ENCODE data around the gene PAAF1. TPM values are rescaled to one million over a fixed set of nuclear protein-coding genes. Genes with fewer than 3 reads are reported as not detected.

The PAAF1 gene
- total and polyA plus RNA-seq, 2 of the 13 experiments (the other 11 are each of a cell fraction or from before 2014, with no cell fraction given) = 13.5 to 28.8 TPM

DNA sequence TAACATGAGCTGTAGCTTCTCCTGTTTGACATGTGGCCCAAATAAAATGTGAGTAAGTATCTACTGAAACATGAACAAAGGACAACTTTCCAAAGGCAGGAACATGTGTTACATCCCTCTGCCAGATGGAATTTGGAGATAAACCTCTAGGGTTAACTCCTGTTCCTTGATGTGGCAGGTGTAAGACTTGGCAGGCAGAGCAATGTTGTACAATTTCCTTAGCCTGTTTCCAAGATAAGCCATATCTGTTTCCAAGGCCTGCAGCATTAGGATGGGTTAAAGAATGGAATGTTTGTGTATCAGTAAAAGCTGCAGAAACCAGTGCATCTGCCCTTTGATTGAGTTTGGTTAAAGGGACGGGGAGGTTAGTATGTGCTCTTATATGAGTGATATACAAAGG, 65.2 kb downstream of the PAAF1 start (continued):
- TF ChIP-seq, protein P1, sequence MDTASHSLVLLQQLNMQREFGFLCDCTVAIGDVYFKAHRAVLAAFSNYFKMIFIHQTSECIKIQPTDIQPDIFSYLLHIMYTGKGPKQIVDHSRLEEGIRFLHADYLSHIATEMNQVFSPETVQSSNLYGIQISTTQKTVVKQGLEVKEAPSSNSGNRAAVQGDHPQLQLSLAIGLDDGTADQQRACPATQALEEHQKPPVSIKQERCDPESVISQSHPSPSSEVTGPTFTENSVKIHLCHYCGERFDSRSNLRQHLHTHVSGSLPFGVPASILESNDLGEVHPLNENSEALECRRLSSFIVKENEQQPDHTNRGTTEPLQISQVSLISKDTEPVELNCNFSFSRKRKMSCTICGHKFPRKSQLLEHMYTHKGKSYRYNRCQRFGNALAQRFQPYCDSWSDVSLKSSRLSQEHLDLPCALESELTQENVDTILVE (CRISPR knock-in tag; IDR thresholded peaks at IDR 0.05) = no peak
- no peak for TF ChIP-seq ARNT (IDR thresholded peaks at IDR 0.05)
- TF ChIP-seq TCF12 (IDR thresholded peaks at IDR 0.05) = no peak
- no peak for TF ChIP-seq TCF12 (CRISPR knock-in tag; IDR thresholded peaks at IDR 0.05)
- no peak for TF ChIP-seq RCOR2 (CRISPR knock-in tag; IDR thresholded peaks at IDR 0.05)
- no peak for TF ChIP-seq GTF2F1 (IDR thresholded peaks at IDR 0.05; ENCODE audit: low read length)
- no peak for TF ChIP-seq ZNF24 (IDR thresholded peaks at IDR 0.05)
- TF ChIP-seq, protein P2, sequence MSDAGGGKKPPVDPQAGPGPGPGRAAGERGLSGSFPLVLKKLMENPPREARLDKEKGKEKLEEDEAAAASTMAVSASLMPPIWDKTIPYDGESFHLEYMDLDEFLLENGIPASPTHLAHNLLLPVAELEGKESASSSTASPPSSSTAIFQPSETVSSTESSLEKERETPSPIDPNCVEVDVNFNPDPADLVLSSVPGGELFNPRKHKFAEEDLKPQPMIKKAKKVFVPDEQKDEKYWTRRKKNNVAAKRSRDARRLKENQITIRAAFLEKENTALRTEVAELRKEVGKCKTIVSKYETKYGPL (CRISPR knock-in tag; IDR thresholded peaks at IDR 0.05) = no peak
- no peak for TF ChIP-seq ZBTB20 (CRISPR knock-in tag; IDR thresholded peaks at IDR 0.05; ENCODE audit: borderline replicate concordance, low read depth)
- TF ChIP-seq, protein P3, sequence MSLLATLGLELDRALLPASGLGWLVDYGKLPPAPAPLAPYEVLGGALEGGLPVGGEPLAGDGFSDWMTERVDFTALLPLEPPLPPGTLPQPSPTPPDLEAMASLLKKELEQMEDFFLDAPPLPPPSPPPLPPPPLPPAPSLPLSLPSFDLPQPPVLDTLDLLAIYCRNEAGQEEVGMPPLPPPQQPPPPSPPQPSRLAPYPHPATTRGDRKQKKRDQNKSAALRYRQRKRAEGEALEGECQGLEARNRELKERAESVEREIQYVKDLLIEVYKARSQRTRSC (CRISPR knock-in tag; IDR thresholded peaks at IDR 0.05; ENCODE audit: low read depth) = no peak
- no peak for TF ChIP-seq ATAD3A (CRISPR knock-in tag; IDR thresholded peaks at IDR 0.05)

DNA sequence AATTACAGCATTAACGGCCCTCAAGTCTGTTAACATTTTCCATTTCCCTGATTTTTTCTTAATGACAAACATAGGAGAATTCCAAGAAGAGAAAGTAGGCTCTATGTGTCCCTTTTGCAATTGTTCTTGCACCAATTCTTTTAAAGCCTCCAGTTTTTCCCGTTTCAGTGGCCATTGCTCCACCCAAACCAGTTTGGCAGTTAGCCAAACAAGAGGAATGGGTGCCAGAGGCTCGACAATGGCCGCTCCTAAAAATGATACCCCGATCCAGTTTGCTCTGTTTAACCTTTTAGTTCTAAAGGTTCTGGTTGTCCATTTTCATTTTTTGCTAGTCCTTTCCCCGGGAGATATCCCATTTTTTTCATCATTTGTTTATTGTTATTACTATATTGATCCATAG, 67.3 kb downstream of the PAAF1 start:
- Histone ChIP-seq H3K36me3 (replicated peaks in 1 of 2; ENCODE audit: control insufficient read depth in 1 of 2, insufficient read depth in 2 of 2, low read length in 2 of 2) (peaks cover 0 to 7% of the 10 kb centered on the region in 2 experiments; a peak in 2 of 5 replicates), H3K27ac (ENCODE audit: extremely low read length, insufficient read depth, low read length) (no peak overlapping the region), H3K4me1 (ENCODE audit: insufficient read depth, low read length) (peaks cover 18% of the 10 kb centered on the region), H3K9me3 (ENCODE audit: low read length) (no peaks in the 10 kb centered on the region), H3K4me2 (ENCODE audit: low read depth, low read length) (no peak overlapping the region), H3K79me2 (ENCODE audit: insufficient read depth, low read length) (no peaks in the 10 kb centered on the region), H2AFZ (ENCODE audit: low read length) (no peak overlapping the region), H3K27me3 (ENCODE audit: control insufficient read depth in 1 of 2, insufficient read depth in 2 of 2, low read length in 2 of 2) (no peaks in the 10 kb centered on the region), H4K20me1 (ENCODE audit: insufficient read depth, low read length) (no peaks in the 10 kb centered on the region), H3K9ac (ENCODE audit: insufficient read depth, low read depth, low read length) (no peak overlapping the region), H3K4me3 (replicated peaks in 1 of 3; ENCODE audit: insufficient read depth in 1 of 3, low read depth in 2 of 3, low read length in 3 of 3) (no peak overlapping the region)
- FAIRE-seq (no peak), ATAC-seq (no peak), DNase-seq (ENCODE audit: low spot score) (no peak)
- WGBS (ENCODE audit: low lambda C conversion rate) = 94% methylated on average over 6 of the region's 6 CpGs
- BruUV-seq (replicated peaks) = no TSS peak
- in situ Hi-C loops (cut with HindIII; ENCODE audit: extremely low pct_ligation_motif_present, low pct_unique_long_range_greater_than_20kb) = no loop called here
- TF ChIP-seq, protein P4, sequence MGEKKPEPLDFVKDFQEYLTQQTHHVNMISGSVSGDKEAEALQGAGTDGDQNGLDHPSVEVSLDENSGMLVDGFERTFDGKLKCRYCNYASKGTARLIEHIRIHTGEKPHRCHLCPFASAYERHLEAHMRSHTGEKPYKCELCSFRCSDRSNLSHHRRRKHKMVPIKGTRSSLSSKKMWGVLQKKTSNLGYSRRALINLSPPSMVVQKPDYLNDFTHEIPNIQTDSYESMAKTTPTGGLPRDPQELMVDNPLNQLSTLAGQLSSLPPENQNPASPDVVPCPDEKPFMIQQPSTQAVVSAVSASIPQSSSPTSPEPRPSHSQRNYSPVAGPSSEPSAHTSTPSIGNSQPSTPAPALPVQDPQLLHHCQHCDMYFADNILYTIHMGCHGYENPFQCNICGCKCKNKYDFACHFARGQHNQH (CRISPR knock-in tag; IDR thresholded peaks at IDR 0.05) = no peak
- TF ChIP-seq ZNF713 (CRISPR knock-in tag; IDR thresholded peaks at IDR 0.05) (no peak), ZNF253 (CRISPR knock-in tag; IDR thresholded peaks at IDR 0.05; ENCODE audit: borderline replicate concordance) (no peak), HMG20A (CRISPR knock-in tag; IDR thresholded peaks at IDR 0.05; ENCODE audit: borderline replicate concordance) (no peak), HES4 (CRISPR knock-in tag; IDR thresholded peaks at IDR 0.05; ENCODE audit: borderline replicate concordance) (no peak), FOXC1 (CRISPR knock-in tag; IDR thresholded peaks at IDR 0.05; ENCODE audit: borderline replicate concordance) (no peak)
- TF ChIP-seq, protein P5, sequence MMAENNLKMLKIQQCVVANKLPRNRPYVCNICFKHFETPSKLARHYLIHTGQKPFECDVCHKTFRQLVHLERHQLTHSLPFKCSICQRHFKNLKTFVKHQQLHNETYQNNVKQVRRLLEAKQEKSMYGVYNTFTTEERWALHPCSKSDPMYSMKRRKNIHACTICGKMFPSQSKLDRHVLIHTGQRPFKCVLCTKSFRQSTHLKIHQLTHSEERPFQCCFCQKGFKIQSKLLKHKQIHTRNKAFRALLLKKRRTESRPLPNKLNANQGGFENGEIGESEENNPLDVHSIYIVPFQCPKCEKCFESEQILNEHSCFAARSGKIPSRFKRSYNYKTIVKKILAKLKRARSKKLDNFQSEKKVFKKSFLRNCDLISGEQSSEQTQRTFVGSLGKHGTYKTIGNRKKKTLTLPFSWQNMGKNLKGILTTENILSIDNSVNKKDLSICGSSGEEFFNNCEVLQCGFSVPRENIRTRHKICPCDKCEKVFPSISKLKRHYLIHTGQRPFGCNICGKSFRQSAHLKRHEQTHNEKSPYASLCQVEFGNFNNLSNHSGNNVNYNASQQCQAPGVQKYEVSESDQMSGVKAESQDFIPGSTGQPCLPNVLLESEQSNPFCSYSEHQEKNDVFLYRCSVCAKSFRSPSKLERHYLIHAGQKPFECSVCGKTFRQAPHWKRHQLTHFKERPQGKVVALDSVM (CRISPR knock-in tag; IDR thresholded peaks at IDR 0.05) = no peak
- CTCF ChIA-PET (ENCODE audit: low intra/inter-chr PET ratio, low total read pairs) = no interaction called here
- intact Hi-C loops (cut with micrococcal nuclease; ENCODE audit: unreplicated experiment) = no loop called here
- POLR2A ChIA-PET = no interaction called here
